ENCODE data around the gene RTBDN.
"Not testable (repeated sequence)": the region's sequence is repeated elsewhere in the genome, so short reads cannot be mapped to it uniquely, and the experiment has no call there.

RTBDN gene

GRCh38 chr19:12800466-12800770 is 34.0 kb downstream of the RTBDN start:
- peak overlapping the region in 1 of 2 donors; percentile 86 for H3K4me3 ChIP-seq (replicated peaks in 1 of 2; ENCODE audit: low read depth in 2 of 2, low read length in 2 of 2)
- DNase-seq (ENCODE audit: low read depth in 2 of 2): no peak
- TF ChIP-seq, protein P1, sequence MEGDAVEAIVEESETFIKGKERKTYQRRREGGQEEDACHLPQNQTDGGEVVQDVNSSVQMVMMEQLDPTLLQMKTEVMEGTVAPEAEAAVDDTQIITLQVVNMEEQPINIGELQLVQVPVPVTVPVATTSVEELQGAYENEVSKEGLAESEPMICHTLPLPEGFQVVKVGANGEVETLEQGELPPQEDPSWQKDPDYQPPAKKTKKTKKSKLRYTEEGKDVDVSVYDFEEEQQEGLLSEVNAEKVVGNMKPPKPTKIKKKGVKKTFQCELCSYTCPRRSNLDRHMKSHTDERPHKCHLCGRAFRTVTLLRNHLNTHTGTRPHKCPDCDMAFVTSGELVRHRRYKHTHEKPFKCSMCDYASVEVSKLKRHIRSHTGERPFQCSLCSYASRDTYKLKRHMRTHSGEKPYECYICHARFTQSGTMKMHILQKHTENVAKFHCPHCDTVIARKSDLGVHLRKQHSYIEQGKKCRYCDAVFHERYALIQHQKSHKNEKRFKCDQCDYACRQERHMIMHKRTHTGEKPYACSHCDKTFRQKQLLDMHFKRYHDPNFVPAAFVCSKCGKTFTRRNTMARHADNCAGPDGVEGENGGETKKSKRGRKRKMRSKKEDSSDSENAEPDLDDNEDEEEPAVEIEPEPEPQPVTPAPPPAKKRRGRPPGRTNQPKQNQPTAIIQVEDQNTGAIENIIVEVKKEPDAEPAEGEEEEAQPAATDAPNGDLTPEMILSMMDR (IDR thresholded peaks at IDR 0.05; ENCODE audit: low read depth, low read length): no peak

DNA sequence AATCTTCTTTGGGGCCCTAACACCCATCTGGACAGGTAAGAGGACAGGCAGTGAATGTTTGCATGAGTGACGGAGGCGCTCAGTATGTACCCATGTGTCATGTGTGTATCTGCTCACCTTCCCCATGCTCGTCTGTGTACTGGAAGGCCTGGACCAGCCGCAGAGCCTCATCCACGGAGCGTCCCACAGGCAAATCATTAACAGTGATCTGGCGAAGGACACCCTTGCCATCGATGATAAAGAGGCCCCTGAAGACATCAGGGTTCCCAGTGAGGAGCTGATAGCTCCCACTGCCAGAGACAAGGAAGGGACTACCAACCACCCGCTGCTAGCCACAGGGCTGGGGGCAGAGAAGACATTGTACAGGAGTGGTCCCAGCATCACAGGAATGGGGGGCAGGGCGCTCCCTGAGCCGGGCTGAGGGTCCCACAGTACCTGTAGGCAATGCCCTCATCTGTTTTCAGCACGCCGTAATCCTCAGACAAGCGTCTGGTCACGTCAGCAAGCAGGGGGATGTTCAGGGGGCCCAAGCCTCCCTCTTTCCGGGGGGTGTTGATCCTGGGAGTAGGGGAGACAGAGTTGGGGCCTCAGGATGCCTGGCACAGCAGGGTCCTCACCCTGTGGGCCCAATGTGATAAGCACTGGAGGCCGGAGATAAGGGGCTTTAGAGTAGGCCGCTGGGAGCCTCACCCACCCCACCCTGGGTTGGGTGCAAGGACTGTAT is 34.5 kb downstream of the RTBDN start:
- TF ChIP-seq, protein P1 (IDR thresholded peaks at IDR 0.05; ENCODE audit: low read depth, low read length): no peak
- no peak for DNase-seq (ENCODE audit: low read depth in 2 of 2)
- H3K4me3 ChIP-seq (replicated peaks in 1 of 2; ENCODE audit: low read depth in 2 of 2, low read length in 2 of 2): no peak overlapping the region

GRCh38 chr19:12797607-12798006 is 36.8 kb downstream of the RTBDN start:
- H3K4me3 ChIP-seq (replicated peaks in 1 of 2; ENCODE audit: low read depth in 2 of 2, low read length in 2 of 2); DNase-seq (ENCODE audit: low read depth in 2 of 2): not testable (repeated sequence)

DNA sequence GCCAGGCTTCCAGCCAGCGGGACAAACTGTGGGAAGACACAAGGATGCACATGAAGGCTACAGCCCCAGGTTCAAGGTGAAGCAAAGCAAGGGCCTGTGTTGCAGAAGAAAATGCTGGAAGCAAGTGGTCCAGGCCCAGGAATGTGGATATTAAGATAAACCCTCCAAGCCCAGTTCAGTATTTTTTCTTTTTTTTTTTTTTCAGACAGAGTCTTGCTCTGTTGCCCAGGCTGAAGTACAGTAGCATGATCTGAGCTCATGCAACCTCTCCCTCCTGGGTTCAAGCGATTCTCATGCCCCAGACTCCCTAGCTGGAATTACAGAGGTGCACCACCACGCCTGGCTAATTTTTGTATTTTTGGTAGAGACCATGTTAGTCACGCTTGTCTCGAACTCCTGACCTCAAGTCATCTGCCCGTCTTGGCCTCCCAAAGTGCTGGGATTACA is 37.2 kb downstream of the RTBDN start:
- DNase-seq (ENCODE audit: low read depth in 2 of 2): no peak
- TF ChIP-seq, protein P1 (IDR thresholded peaks at IDR 0.05; ENCODE audit: low read depth, low read length): no peak
- no peak overlapping the region for H3K4me3 ChIP-seq (replicated peaks in 1 of 2; ENCODE audit: low read depth in 2 of 2, low read length in 2 of 2)

GRCh38 chr19:12796146-12797071 is 38.0 kb downstream of the RTBDN start:
- TF ChIP-seq, protein P1 (IDR thresholded peaks at IDR 0.05; ENCODE audit: low read depth, low read length): peak; percentile 91
- H3K4me3 ChIP-seq (replicated peaks in 1 of 2; ENCODE audit: low read depth in 2 of 2, low read length in 2 of 2): no peak overlapping the region
- peak; percentile 88 for DNase-seq (ENCODE audit: low read depth in 2 of 2)

- no peak overlapping the region for H3K4me3 ChIP-seq (replicated peaks in 1 of 2; ENCODE audit: low read depth in 2 of 2, low read length in 2 of 2)
- DNase-seq (ENCODE audit: low read depth in 2 of 2): peak; percentile 26 to 59
- TF ChIP-seq, protein P1 (IDR thresholded peaks at IDR 0.05; ENCODE audit: low read depth, low read length): no peak
These were observed 39.4 kb downstream of the RTBDN start for GRCh38 chr19:12794971-12795381.
